Ureter (tissue), 1 donor: ENCODE results near the gene RNU6-8. TPM values are rescaled to one million over a fixed set of nuclear protein-coding genes. Genes with fewer than 3 reads are reported as not detected.

Experiments
- DNase-seq: peaks from one replicate; pipeline ENCODE4 v3.0.0-alpha.2; 2020; ENCODE audit warnings: low spot score
- total RNA-seq: library from RNA; stranded (reverse); gene quantifications from one replicate; pipeline ENCODE4 v1.2.4, GENCODE V29; 2023
- donor health status: DM: yes; HTN: yes; CAD: no.

Gene RNU6-8
- not detected for total RNA-seq

DNA sequence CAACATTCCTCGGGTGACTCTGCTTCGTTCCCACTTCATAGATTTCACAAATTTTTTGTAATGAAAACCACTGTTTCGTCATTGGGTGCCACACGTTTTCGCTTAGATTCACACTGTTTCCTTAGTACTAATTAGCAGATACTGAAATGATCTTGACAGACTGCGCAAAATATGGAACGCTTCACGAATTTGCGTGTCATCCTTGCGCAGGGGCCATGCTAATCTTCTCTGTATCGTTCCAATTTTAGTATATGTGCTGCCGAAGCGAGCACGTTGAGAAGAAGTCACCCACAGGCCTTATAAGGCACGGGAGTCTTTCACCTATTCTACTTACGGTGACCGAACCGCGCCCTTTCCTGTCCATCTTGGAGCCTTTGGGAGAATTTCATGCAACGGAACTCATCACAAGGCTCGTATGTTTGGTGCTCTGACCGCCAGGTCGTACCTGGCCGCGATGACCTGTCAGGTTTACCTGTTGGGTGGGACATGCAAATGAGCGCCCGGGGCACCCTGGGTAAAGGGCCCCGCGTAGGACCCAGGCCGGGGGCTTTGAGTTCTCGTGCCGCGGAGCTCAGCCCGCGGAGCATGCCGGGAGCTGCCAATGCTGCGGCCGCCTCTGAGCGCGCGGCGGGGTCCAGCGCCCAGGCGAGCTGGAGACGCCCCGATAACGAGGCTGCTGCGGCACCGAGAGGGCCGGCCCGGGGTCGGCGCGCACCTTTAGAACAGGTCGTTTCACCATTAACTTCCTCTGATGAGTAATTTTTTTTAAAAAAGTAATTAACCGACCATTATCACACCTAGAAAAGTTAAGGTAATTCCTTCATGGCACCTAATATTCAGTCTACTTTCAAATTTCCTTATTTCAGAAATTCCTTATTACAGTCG is at the start of gene RNU6-8:
RNU6-8 (minus strand) TSS at position 272 of the 885 bp plus-strand sequence.
- DNase-seq: peak; percentile 89

DNA sequence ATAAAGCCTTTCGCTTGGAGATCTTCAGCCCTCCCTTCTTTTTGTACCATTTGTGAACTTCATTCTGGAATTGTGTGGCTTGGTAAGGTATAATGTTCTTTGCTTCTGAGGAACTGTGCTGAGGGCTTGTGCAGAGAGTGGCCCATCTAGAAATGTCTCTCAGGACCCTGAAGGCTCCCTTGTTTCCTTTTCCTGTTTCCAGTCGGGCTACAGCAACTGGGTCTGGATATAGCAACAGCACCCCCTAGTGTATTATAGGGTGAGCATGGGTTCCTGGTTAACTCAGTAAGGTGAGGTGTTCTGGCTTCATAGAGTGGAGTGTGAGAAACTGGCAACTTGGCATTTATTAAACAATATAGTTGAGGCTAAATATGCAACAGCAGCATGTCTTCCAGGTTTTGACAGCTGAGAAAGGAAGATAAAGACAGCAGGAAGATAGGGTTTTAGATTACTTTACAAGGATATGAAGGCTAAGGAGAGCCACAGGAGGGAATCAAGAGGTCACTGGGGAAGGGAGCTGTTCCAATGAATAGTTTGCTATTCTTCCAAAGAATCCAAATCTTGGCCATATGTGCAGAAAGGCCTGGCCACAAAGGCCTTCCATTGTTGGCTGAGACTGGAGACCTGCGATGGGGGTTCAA is 49.1 kb upstream of the RNU6-8 start:
- DNase-seq: peak; percentile 67

DNA sequence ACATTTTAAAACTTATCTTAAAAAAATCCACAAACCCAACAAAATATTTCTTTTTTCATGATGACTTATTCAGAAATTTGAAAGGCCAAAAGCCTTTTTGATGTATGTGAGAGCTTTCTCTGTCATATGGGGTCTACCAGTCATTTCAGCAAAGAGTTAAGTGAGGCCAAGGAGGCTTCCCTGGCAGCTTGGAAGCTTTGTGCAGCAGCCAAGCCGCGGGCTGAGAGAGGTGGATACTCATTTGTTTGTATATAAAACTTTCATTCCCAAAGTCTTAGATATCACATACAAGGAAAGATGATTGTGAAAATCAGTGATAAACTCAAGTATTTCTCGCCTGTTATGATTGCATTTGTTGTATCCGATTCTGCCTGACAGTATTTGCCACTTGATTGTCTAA is 48.5 kb upstream of the RNU6-8 start:
- no peak for DNase-seq

DNA sequence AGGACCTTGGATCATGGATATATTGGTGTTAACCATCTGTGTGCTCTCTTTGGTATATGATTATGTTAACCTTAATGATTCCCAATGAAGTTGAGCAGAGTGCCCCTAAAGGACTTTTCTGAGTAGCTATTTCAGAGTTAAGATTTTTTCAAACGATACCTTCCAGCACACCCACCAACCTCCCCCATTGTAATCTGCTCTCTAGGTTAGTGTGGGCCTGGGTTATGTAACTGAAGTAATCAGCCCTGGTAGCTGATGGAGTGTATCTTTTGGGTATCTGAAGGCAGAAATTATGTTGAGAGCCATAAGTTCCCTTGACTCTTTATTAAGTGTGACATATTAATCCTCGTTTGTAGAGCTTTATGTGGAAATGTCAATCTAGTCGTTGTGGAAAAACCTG is 47.6 kb upstream of the RNU6-8 start:
- no peak for DNase-seq

DNA sequence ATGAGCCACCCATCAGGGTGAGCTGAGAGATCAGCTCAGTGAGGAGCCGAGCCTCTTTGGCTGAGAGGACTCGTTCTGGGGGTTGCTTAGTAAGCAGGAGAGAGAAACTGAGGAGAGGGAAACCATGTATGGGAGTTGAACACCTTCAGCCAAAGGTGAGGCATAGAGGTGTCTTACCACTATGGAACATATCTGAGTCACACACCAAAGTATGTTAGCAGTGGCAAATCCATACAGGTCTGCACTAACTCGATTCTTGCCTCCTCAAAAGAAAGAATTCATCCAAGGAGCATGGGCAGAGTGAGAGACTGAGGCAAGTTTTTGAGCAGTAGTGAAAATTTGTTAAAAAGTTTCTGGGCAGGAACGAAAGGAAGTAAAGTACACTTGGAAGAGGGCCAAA is 46.7 kb upstream of the RNU6-8 start:
- DNase-seq: no peak

DNA sequence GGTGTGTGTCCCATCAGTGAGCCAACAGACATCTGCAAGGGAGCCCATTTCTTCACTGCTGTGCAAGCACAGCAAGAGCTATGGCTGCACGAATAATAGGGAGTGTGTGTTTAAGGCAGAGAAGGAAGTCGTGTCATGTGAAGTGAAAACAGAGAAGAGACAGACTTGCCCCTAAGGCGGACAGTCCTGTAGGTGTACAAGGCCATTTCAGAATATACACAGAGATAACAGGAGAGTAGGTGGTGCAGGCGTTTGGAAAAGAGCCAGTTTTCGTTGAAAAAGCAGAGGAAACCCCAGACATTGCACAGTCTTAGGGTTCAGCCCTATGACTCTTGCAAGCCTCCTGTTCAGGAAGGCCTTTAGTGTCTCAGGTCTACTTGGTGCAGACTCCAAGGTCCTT is 46.3 kb upstream of the RNU6-8 start:
- no peak for DNase-seq

DNA sequence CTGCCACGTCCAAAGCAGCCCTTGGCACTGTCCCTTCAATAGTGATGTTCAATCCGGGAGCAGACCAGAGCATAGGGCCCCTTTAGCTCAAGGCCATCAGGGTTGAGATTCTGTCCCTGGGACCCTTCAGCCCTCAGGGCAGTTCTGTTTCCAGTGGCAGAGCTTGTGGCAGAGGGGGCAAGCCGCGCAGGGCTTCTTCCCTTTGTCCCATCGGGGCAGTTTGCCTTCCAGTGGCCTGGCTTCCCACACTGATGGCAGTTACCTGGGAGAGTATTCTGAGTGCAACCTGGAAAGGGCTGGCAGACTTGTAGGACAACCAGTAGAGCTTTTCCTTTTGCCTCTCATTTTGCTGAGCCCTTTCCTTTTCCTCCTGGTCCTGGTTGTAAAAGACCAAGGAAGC is 43.7 kb upstream of the RNU6-8 start:
- DNase-seq: no peak

DNA sequence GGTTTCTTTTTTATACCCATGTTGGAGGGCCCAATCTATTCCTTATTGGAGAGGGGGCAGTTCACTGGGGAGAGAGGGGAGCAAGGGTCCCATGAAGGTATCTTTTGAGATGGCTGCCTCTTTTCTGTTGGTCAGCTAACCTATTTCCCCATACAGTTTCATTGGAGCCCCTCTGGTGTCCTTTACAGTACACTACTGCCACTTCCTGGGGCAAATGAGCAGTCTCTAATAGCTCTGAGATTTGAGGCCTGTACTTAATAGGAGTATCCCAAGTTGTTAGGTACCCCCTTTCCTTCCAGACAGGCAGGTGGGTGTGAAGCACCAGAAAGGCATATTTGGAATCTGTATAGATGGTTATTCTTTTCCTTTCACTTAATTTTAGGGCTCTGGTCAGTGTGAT is 41.3 kb upstream of the RNU6-8 start:
- no peak for DNase-seq

DNA sequence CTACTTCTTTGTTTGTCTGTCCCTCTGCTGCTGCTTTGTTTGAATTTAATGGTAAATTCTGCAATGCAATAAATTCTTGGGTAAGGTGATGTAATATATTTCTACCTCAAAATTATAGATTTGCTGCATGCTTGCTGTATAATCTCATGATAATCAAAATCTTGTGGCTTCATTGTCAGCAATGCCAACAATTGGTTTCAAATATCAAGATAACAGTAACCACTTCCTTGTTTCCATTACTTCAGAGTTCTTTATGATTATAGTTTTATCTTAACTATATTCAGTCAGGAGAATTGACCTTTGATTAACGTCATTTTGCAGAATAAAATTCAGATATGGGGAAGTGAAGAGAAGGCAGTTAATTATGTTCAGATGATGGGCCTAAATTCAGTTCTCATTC is 30.2 kb upstream of the RNU6-8 start:
- no peak for DNase-seq

DNA sequence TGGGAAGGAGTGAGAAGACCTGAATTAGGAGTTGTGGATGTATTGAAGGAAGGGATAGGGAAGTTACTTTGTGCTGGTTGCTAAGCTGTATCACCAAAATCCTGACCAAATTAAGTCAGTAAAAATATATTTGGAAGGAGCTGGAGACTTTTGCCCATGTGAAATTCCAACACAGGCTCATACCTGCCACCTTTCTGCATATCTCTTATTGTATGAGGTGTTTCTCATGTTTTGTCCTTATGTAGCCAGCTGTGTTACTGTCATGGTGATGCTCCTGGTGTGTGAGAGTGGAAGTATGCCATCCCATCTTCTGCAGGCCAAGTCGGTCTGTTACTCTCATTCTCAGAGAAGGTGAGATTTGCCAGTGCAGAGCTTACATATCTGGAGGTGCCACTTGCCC is 29.4 kb upstream of the RNU6-8 start:
- DNase-seq: no peak

DNA sequence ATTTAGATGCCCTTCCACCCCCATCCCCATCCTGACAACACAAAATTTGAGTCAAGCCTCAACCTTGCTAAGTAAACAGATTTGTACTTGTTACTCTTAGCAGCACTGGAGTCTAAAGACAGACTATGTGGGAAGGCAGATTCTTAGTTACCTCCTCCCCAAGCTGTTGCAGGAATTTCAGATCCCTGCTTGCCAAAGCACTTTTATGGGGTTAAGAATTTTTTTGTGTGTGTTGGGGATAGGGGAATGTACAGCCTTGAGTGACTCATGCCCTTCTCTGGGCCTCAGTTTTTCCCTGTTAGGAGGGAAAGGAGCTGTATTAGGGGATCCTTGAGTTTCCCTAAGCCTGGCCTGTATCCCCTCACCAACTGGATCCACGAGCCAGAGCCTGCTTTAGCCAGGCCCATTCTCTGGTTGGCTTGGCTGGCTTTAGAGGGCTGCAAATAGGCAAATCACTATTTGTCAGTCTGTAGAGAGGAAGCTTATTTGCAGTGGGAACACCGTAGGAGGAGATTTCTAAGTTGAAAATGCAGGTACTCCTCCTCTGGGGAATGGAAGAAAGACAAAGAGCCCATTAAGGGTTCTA is 27.7 kb upstream of the RNU6-8 start:
- DNase-seq: no peak

DNA sequence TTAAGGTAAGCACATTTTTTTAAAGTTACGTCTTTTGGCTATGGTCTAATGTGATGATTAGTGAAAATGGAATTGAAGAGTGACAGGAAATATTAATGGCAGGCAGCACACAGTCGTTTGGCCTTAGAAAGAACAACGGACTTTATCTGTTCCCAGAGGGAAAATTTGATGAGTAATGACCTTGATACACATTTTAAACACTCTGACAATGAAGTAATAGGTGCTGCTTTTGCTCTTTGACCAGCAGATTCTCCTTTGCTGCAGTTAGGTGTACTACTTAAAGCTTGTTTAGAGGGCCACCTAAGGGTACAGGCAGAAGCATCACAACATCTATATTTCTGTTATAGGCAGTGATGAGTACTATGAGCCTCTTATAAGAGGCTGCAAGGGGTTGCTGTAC is 27.1 kb upstream of the RNU6-8 start:
- no peak for DNase-seq

DNA sequence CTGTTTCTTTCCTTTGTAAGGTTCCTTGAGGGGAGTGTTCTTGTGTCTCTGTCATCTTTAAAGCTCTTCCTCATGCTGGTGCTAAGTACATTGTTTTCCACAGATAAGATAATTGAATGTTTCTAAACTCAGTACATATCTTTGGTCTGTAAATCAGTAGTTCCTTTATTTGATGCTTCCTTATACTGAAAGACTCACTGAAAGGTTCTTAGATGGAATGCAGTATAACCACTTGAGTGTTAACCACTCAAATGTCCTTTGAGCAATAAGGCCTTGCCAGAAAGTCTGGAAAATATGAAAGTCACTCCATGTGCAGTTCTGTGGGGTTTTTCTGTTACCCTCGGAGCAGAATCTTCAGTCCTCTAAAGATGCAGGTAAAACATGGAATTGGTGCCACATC is 23.0 kb upstream of the RNU6-8 start:
- DNase-seq: no peak

DNA sequence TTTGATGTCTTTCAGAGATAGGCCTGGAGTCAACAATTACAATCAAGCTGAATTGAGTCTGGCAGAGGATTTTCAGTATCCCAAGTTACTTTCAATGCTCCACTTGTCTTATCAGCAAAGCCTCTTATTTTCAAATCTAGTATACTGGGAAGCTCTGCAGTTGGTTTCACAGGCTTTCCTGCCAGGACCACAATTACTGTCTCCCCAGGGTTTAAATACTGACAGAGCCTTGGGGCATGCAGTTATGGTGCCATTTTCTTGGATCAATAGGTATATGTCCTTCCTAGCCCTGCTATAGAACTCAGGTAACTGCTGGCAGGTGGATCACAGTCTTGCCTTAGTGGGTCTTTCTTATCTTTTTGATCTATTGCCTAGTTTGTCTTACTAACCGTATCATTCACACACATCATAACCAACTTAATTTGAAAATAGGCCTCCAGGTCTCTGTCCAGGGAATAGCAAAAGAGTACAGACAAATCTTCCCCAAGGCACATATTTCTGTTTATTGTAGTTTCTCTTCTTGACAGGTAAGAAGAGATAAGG is 22.4 kb upstream of the RNU6-8 start:
- no peak for DNase-seq

DNA sequence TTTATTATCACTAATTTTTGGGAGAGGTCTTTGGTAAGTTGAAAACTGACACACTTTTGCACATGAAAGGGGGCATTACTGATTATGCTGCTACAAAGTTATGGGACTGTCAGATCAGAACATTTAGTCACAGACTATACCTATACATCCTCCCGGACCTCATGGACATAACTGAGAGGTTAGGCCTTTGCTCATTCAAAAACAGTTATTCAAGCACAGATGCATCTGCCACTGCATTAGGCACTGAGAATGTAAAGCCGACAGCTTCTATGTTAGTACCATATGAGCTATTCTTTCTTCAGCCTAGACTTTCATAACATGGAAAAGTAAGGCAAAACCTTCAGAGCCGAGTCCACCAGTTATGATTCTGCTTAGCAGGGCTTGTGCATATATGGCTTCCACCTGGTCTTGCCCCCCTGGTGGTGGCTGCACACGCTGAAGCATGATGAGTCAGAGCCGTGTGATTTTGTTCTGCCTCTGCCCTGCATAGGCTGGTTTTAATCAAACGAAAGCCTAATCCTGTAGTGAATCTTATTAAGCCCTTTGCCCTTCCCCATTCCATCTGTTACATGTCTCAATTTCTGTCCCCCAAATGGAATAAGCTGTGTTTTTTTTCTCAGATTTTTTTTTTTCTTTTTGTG is 21.8 kb upstream of the RNU6-8 start:
- DNase-seq: peak; percentile 54

DNA sequence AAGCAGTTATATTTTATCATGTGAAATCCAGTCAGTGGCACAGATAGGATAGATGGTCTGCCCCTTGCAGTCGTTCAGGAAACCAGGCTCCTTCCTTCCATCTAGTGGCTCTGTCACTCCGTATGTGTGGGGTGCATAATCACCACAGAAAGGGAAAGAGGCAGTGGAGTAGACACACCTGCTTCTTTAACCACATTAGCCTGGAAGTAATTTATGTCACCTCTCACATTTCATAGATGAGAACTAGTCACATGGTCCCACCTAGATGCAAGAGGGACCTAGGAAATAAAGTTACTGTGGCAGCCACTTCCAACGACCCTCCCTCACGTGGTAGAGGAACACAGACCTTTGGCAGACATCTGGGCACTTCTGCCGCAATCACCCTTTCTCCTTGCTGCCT is 14.2 kb upstream of the RNU6-8 start:
- no peak for DNase-seq

DNA sequence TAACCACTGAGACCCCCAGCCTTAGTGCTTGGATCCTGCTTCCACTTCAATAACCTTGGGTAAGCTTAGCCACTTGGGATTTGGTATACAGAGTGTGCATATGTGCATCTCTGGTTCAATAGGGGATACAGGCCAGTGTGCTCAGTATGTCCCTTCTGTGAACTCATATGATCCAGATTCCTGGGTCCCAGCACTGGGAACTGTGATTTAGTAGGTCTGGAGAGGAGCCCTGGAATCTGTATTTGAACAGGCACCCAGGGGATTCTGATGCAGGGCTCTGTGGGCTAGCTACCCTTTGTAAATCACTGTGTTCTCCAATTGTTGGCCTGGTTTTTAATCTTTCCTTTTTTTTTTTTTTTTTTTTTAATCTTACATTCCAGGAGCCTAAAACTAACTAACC is 9.8 kb upstream of the RNU6-8 start:
- no peak for DNase-seq

DNA sequence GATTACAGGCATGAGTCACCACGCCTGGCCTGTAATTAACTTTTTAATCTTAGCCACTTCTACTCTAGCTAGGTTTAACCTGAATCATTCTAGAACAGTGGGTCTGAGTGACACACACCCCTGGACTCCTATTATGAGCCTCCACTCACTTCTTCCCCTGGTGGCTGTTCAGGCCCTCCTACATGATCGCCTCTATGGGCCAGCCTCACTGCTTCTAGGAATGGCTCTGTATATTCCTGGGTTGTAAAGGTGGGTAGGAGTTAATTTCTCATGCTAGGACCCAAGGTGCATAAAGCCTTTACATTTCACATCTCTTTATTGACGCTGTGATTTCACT is 8.0 kb upstream of the RNU6-8 start:
- no peak for DNase-seq

DNA sequence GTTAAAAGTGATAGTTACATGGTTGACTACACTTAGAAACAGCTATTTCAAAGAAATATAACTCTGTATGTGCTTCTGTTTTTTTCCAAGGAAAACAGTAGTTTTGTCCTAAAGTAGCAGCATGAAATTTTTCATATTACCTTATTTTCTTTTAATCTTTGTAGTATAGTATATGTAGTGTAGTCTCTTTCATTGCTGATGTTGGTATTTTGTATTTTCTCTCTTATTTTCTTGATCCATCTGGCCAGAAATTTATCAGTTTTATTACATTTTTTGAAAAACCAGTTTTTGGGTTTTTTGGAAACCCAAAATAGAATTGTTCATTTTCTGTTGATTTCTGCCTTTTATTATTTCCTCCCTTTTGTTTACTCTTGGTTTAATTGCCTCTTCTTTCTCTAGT is 6.4 kb upstream of the RNU6-8 start:
- DNase-seq: no peak

DNA sequence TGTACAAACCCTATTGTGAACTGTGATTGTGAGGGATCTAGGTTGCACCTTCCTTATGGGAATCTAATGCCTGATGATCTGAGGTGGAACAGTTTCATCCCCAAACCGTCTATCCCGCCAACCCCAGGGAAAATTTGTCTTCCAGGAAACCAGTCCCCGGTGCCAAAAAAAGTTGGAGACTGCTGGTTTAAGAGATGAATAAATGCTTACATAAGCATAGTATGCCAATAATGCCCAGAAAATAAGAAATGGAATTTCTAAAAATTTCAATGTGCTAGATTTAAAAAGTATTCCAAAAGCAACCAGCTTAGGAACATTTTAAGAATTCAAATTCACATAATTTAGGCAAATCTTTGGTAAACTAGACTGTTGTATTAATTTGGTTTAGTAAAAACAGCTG is 5.4 kb upstream of the RNU6-8 start:
- DNase-seq: no peak

DNA sequence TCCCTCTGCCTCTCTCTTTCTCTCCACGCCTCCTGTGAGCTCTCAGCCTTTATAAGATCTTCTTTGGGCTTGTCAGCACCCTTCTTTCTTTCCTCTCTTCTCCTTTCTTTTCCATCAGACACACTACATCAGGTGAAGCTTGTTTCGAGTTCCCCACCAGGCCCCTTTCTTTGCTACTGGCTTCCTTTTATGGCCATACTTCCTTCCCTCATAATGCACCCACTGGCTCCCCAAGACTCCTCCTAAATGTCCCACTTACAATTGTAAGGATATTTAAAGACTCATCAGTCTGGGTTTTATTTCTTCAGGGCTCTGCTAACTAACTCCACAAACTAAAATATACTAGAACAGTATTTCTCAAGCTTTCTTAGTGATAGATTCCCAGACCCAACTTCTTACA is 3.5 kb upstream of the RNU6-8 start:
- DNase-seq: no peak

DNA sequence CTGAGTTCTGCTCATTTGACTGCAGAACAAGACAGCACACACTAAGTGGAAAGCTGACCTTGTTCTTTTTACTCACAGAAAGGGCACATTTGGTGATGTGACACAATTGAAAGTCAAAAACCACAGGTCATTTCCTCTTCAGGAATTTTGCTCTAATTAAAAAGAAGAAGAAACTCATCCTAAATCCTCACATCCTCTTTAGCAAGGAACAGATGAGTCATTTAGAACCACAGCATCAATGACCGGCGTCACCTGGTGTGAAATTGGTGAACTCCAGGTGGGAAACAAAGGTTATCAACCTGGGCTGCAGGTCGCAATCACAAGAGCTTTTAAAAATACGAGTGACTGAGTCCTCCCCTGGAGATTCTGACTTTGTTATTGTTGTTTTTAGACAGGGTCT is 2.9 kb upstream of the RNU6-8 start:
- no peak for DNase-seq

DNA sequence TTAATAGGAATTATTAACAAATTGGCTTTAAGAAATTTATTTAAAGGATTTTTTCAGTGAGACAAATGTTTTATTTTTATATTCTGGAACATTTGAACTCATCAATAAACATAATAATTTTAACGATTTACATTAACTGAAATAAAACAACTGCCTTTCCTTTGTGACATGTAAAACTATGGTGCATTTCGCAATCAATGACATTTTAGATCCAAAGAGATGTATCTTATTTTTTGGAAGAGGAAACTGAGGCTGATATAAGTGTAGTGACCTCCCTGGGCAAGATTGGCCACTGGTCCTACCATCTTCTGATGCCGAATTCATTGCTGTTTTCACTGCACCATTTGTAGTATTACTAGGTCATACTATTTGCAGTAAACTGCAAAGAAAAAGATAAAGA is 2.5 kb upstream of the RNU6-8 start:
- no peak for DNase-seq
